Body of pancreas (tissue), 4 donors: ENCODE data around the gene SLC25A13. TPM values are rescaled to one million over a fixed set of nuclear protein-coding genes. Genes with fewer than 3 reads are reported as not detected.

Source experiments
- ATAC-seq: fragments of 150-250 bp; one replicate; pipeline ENCODE4 v1.9.1; 2016
- DNase-seq, 4 donors: peaks; one replicate each; pipeline ENCODE4 v3.0.0-alpha.2; 2019
- H3K27ac ChIP-seq, 4 donors: fragments of 200-600 bp; sonication (generic); 1 replicate in 3 of 4; 2 replicates in 1 of 4; pipeline versions ENCODE4 v1.5.1 to v1.6.1; 2016 to 2019; ENCODE audit warnings: mild to moderate bottlenecking in 1 of 4, mixed read lengths in 1 of 4, moderate library complexity in 1 of 4
- H3K27me3 ChIP-seq, 2 donors: fragments of 200-600 bp; sonication (generic); one replicate each; pipeline ENCODE4 v1.6.0; 2016; ENCODE audit warnings: mild to moderate bottlenecking in 1 of 2
- H3K36me3 ChIP-seq, 2 donors: fragments of 200-600 bp; sonication (generic); replicated peaks in 1 of 2; 2 replicates each; pipeline ENCODE4 v1.5.1; 2016; ENCODE audit warnings: low read depth in 2 of 2; ENCODE audit not compliant: insufficient read depth in 1 of 2
- H3K4me1 ChIP-seq: fragments of 200-600 bp; sonication (generic); one replicate; pipeline ENCODE4 v1.6.0; 2016
- H3K4me3 ChIP-seq, 2 donors: fragments of 200-600 bp; sonication (generic); 1 replicate in 1 of 2; 2 replicates in 1 of 2; pipeline ENCODE4 v1.5.1; 2016 to 2019
- H3K9me3 ChIP-seq, 3 donors: fragments of 200-600 bp; sonication (generic); 1 replicate in 2 of 3; 2 replicates in 1 of 3; pipeline ENCODE4 v1.5.1; 2016
- CTCF ChIP-seq, 7 experiments: fragments of 450-650 bp in 4 of 7; fragments of 200-600 bp in 3 of 7; sonication (generic) in 3 of 7; IDR thresholded peaks; one replicate each; pipeline ENCODE4 v1.5.1; 2016 to 2019; ENCODE audit warnings: antibody characterized with exemption in 7 of 7
- POLR2A ChIP-seq, 3 donors: fragments of 450-650 bp; IDR thresholded peaks; one replicate each; pipeline ENCODE4 v1.6.1; 2016; ENCODE audit warnings: antibody characterized with exemption in 3 of 3, mild to moderate bottlenecking in 2 of 3
- WGBS, 2 donors: methylation state at CpG; one replicate each; pipeline ENCODE4 v1.1.5; 2017; 5-methylcytosine and 5-hydroxymethylcytosine counted together
- intact Hi-C: fragments of 100-400 bp; cut with DNase I; formaldehyde crosslinking; loops from one replicate; pipeline ENCODE4 v1.15.1; 2023
- microRNA counts, 2 donors: library from miRNA; unstranded; fragments of <30 nt; microRNA quantifications; one replicate each; lab custom pipeline; 2017
- microRNA-seq, 2 donors: library from miRNA; unstranded; fragments of <30 nt; microRNA quantifications; one replicate each; pipeline ENCODE4, GENCODE V29; 2016; ENCODE audit warnings: borderline number of aligned reads in 2 of 2, borderline replicate concordance in 2 of 2
- small RNA-seq: library from RNA; depleted of rRNA; stranded (forward); fragments of <200 nt; gene quantifications from one replicate; pipeline ENCODE3, GENCODE V24; 2016
- total RNA-seq, 2 donors: library from RNA; depleted of rRNA; stranded (reverse); fragments of >200 nt; gene quantifications; one replicate each; pipeline ENCODE4 v1.1.0, GENCODE V29; 2016

The SLC25A13 gene
- total RNA-seq, 2 donors from 2014 or later = 9.6 to 20.1 TPM

GRCh38 chr7:96080027-96080426, 241.9 kb downstream of the SLC25A13 start:
- TF ChIP-seq CTCF (IDR thresholded peaks at IDR 0.05) (no peak), POLR2A (IDR thresholded peaks at IDR 0.05) (no peak)
- peaks cover 0 to 11% of the 10 kb centered on the region in 2 donors for H3K27me3 ChIP-seq
- no peak overlapping the region for H3K4me3 ChIP-seq
- intact Hi-C loops = no loop called here
- WGBS, 2 donors = 82 to 86% methylated on average over 6 of the region's 6 CpGs
- peaks cover 11% of the 10 kb centered on the region for H3K4me1 ChIP-seq
- DNase-seq (no peak), ATAC-seq (no peak)
- no peak overlapping the region for H3K27ac ChIP-seq
- H3K9me3 ChIP-seq = no peaks in the 10 kb centered on the region
- no peaks in the 10 kb centered on the region for H3K36me3 ChIP-seq

- no peak overlapping the region for H3K27ac ChIP-seq
- H3K27me3 ChIP-seq = peaks cover 0 to 11% of the 10 kb centered on the region in 2 donors
- TF ChIP-seq POLR2A (IDR thresholded peaks at IDR 0.05) (no peak), CTCF (IDR thresholded peaks at IDR 0.05) (no peak)
- peaks cover 8% of the 10 kb centered on the region for H3K4me1 ChIP-seq
- intact Hi-C loops = loop anchor here (10.0 kb wide), 1 partner anchor 948 kb away; the partner anchor contains the start of gene DLX5
- 8 to 12% methylated on average over 10 of the region's 10 CpGs for WGBS, 2 donors
- H3K36me3 ChIP-seq = no peaks in the 10 kb centered on the region
- no peaks in the 10 kb centered on the region for H3K9me3 ChIP-seq
- DNase-seq = no peak
- ATAC-seq = no peak
- no peak overlapping the region for H3K4me3 ChIP-seq
Measured at GRCh38 chr7:96076350-96076707, 245.6 kb downstream of the SLC25A13 start.

GRCh38 chr7:96075510-96076349, 246.2 kb downstream of the SLC25A13 start:
- WGBS, 2 donors = 1 to 3% methylated on average over 29 to 47 of the region's 47 CpGs
- intact Hi-C loops = loop anchor here (10.0 kb wide), 1 partner anchor 949 kb away; the partner anchor contains the start of gene DLX5
- Histone ChIP-seq H3K9me3 (no peaks in the 10 kb centered on the region), H3K4me3 (peak overlapping the region in 1 of 2 donors; percentile 26), H3K27ac (no peak overlapping the region), H3K4me1 (peaks cover 8% of the 10 kb centered on the region), H3K36me3 (no peaks in the 10 kb centered on the region), H3K27me3 (peaks cover 0 to 11% of the 10 kb centered on the region in 2 donors)
- DNase-seq (peak; percentile 49 to 66 (median 61)), ATAC-seq (peak; percentile 77)
- TF ChIP-seq CTCF (IDR thresholded peaks at IDR 0.05) = peak; percentile 57 to 74 (median 64)
- TF ChIP-seq POLR2A (IDR thresholded peaks at IDR 0.05) = no peak

GRCh38 chr7:96074871-96075270, 247.0 kb downstream of the SLC25A13 start:
- H3K27me3 ChIP-seq = peaks cover 0 to 11% of the 10 kb centered on the region in 2 donors
- 25 to 53% methylated on average over 1 of the region's 1 CpG for WGBS, 2 donors
- no peaks in the 10 kb centered on the region for H3K9me3 ChIP-seq
- peaks cover 8% of the 10 kb centered on the region for H3K4me1 ChIP-seq
- intact Hi-C loops = loop anchor here (10.0 kb wide), 1 partner anchor 950 kb away; the partner anchor contains the start of gene DLX5
- no peak for TF ChIP-seq POLR2A (IDR thresholded peaks at IDR 0.05)
- no peak for TF ChIP-seq CTCF (IDR thresholded peaks at IDR 0.05)
- ATAC-seq = no peak
- H3K4me3 ChIP-seq = no peak overlapping the region
- DNase-seq = no peak
- H3K27ac ChIP-seq = no peak overlapping the region
- H3K36me3 ChIP-seq = no peaks in the 10 kb centered on the region

MicroRNAs within 50 kb of the gene (microRNA counts, 767-probe panel; counts per million panel counts)
- 0 to 736 counts per million in 2 donors for microRNA hsa-miR-591 (lab: Ali Mortazavi, UCI)

Small RNA genes within 50 kb of the gene (microRNA-seq; reads per million reads assigned to microRNA genes)
- 0 reads per million in 2 donors for gene MIR591

Small RNA genes within 50 kb of the gene (small RNA-seq; reads per million reads assigned to genes)
- gene AC084368.1 (not detected), gene MIR591 (not detected), gene RNU6-364P (not detected), gene RNU6-532P (not detected)
